ENCODE results near the gene CCDC57.

CCDC57 gene

DNA sequence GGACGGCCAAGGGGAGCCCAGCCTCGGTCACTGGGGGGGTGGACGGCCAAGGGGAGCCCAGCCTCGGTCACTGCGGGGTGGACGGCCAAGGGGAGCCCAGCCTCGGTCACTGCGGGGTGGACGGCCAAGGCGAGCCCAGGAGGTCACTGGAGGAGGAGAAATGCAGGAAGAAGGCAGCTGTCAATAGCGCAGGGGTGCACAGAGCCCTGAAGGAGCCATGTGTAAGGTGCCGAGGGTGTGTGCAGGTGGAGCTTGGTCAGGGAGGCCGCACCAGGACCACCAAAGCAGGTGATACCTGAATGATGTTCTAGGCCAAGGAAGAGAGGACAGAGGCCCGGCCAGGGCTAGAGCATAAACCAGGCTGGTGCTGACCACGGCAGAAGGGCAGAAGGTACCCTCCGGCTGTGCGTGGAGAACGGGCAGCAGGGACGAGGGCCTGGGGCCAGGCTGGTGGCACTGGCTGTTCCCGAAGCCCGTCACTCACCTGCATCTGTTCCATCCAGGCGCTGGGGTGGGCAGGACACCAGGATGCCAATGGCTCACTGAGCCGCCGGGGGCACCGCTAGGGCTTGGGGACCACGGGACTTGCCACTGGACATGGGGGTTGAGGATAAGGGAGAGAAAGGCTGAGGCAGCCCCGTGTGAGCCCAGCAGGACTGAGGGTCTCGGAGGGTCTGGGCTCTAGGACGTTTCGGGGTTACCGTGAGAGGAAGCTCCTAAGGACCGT, 5.9 kb upstream of the CCDC57 start:
- Histone ChIP-seq H2BK120ac (ENCODE audit: low read depth, low read length) (peak overlapping the region; percentile 97), H3K9me3 (ENCODE audit: control insufficient read depth, low read length) (no peaks in the 10 kb centered on the region), H3K4me1 (ENCODE audit: control insufficient read depth, insufficient read depth, low read depth, low read length) (peaks cover 52% of the 10 kb centered on the region), H2BK12ac (ENCODE audit: low read length in 2 of 2) (peak overlapping the region; percentile 95 to 100), H3K79me1 (replicated peaks; ENCODE audit: low read length, poor library complexity, severe bottlenecking) (peaks cover 8% of the 10 kb centered on the region), H3K27ac (ENCODE audit: low read length, poor library complexity, severe bottlenecking) (no peak overlapping the region), H3K9ac (ENCODE audit: low read length) (no peak overlapping the region), H3K36me3 (ENCODE audit: control insufficient read depth in 1 of 2, insufficient read depth in 2 of 2, low read depth in 1 of 2, low read length in 2 of 2) (peaks cover 0 to 2% of the 10 kb centered on the region in 2 experiments), H2BK5ac (ENCODE audit: low read depth, low read length, poor library complexity, severe bottlenecking) (peak overlapping the region; percentile 24), H3K4ac (ENCODE audit: low read depth in 1 of 2, low read length in 2 of 2) (peak overlapping the region; percentile 69 to 100), H3K4me2 (ENCODE audit: low read length, poor library complexity, severe bottlenecking) (no peak overlapping the region), H3K4me3 (ENCODE audit: insufficient read depth in 1 of 2, low read depth in 1 of 2, low read length in 2 of 2) (no peak overlapping the region), H3K18ac (ENCODE audit: low read depth in 1 of 2, low read length in 2 of 2) (peak overlapping the region; percentile 90), H2AFZ (ENCODE audit: low read depth, low read length) (no peak overlapping the region), H3K23ac (ENCODE audit: low read length in 2 of 2) (no peak overlapping the region), H2BK15ac (ENCODE audit: low read depth, poor library complexity, severe bottlenecking) (peak overlapping the region; percentile 66), H4K91ac (ENCODE audit: low read length) (peak overlapping the region; percentile 91), H2AK5ac (ENCODE audit: low read length, severe bottlenecking) (peak overlapping the region; percentile 95), H3K27me3 (ENCODE audit: control insufficient read depth in 1 of 2, insufficient read depth in 1 of 2, low read length in 2 of 2) (no peaks in the 10 kb centered on the region), H3K14ac (ENCODE audit: low read length in 2 of 2) (peak overlapping the region in 1 of 2 experiments; percentile 87), H4K8ac (ENCODE audit: low read length) (peak overlapping the region; percentile 92)
- WGBS, result 95% methylated on average over 32 of the region's 32 CpGs
- DNase-seq, result no peak

DNA sequence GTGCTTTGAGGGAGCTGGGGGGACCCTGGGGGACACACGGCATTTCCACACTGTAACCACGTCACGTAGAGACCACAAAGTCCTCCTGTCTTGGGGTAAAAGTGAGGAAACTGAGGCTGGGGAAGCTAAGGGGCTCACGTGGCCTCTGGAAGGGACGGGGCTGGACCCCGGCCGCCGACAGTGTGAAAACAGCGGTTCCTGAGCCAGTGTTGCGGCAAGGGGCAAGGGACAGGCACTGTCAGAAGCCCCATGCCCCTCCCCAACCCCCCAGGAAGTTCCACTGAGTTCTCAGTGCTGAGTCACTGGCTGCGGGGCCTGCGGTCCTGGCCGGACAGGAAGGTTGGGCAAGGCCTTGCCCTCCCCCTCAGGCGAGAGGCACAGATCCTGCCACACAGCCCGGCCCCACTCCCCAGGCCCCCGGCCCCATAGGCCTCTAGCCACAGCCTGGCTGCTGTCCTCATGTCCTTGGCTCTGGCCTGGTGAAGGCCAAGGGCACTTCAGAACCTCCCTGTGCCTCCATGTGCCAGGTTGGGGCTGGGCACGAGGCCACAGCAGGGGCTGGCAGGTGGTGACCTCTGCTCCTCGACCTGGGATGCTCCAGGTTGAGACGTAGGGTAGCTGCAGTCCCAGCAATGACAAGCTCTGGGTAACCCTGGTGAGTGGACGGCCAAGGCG, 5.0 kb upstream of the CCDC57 start:
- Histone ChIP-seq H3K4me3 (ENCODE audit: insufficient read depth in 1 of 2, low read depth in 1 of 2, low read length in 2 of 2) (peak overlapping the region in 1 of 2 experiments; percentile 13), H4K8ac (ENCODE audit: low read length) (peak overlapping the region; percentile 100), H3K9me3 (ENCODE audit: control insufficient read depth, low read length) (no peaks in the 10 kb centered on the region), H3K27ac (ENCODE audit: low read length, poor library complexity, severe bottlenecking) (peak overlapping the region; percentile 61), H4K91ac (ENCODE audit: low read length) (peak overlapping the region; percentile 100), H2AK5ac (ENCODE audit: low read length, severe bottlenecking) (peak overlapping the region; percentile 93), H2BK5ac (ENCODE audit: low read depth, low read length, poor library complexity, severe bottlenecking) (peak overlapping the region; percentile 49), H2BK120ac (ENCODE audit: low read depth, low read length) (peak overlapping the region; percentile 100), H3K23ac (ENCODE audit: low read length in 2 of 2) (peak overlapping the region; percentile 9 to 16), H3K4me1 (ENCODE audit: control insufficient read depth, insufficient read depth, low read depth, low read length) (peaks cover 54% of the 10 kb centered on the region), H3K4me2 (ENCODE audit: low read length, poor library complexity, severe bottlenecking) (peak overlapping the region; percentile 4), H2BK12ac (ENCODE audit: low read length in 2 of 2) (peak overlapping the region; percentile 99 to 100), H3K9ac (ENCODE audit: low read length) (peak overlapping the region; percentile 62), H3K27me3 (ENCODE audit: control insufficient read depth in 1 of 2, insufficient read depth in 1 of 2, low read length in 2 of 2) (no peaks in the 10 kb centered on the region), H2AFZ (ENCODE audit: low read depth, low read length) (no peak overlapping the region), H3K36me3 (ENCODE audit: control insufficient read depth in 1 of 2, insufficient read depth in 2 of 2, low read depth in 1 of 2, low read length in 2 of 2) (peaks cover 0 to 2% of the 10 kb centered on the region in 2 experiments), H3K79me1 (replicated peaks; ENCODE audit: low read length, poor library complexity, severe bottlenecking) (peaks cover 9% of the 10 kb centered on the region), H2BK15ac (ENCODE audit: low read depth, poor library complexity, severe bottlenecking) (peak overlapping the region; percentile 100), H3K4ac (ENCODE audit: low read depth in 1 of 2, low read length in 2 of 2) (peak overlapping the region; percentile 89 to 100), H3K18ac (ENCODE audit: low read depth in 1 of 2, low read length in 2 of 2) (peak overlapping the region; percentile 97 to 100), H3K14ac (ENCODE audit: low read length in 2 of 2) (peak overlapping the region in 1 of 2 experiments; percentile 98)
- WGBS, result 15% methylated on average over 20 of the region's 21 CpGs
- peak; percentile 94 for DNase-seq

DNA sequence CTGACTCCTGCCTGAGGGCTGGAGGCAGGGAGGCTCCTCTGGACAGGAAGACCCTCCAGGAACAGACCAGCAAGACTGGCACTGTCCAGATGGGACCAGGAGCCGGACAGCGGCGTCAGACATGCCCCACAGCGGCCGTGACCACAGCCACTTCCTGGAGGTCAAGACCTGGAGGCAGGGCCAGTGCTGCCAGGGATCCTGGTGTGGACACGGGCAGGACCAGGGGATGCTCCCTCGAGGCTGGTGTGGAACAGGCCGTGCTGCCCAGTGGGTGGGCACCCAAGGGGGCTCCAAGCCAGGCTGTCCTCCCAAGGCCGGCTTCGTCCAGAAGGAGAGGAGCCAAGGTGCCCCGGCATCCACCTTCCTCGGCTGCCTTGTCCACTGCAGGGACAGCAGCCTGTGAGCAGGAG, 4.5 kb upstream of the CCDC57 start:
- peaks cover 0 to 2% of the 10 kb centered on the region in 2 experiments for H3K36me3 ChIP-seq (ENCODE audit: control insufficient read depth in 1 of 2, insufficient read depth in 2 of 2, low read depth in 1 of 2, low read length in 2 of 2)
- H2BK12ac ChIP-seq (ENCODE audit: low read length in 2 of 2), result peak overlapping the region; percentile 99 to 100
- DNase-seq, result peak; percentile 76
- no peak overlapping the region for H2AFZ ChIP-seq (ENCODE audit: low read depth, low read length)
- H3K4me1 ChIP-seq (ENCODE audit: control insufficient read depth, insufficient read depth, low read depth, low read length), result peaks cover 54% of the 10 kb centered on the region
- H4K8ac ChIP-seq (ENCODE audit: low read length), result peak overlapping the region; percentile 100
- no peaks in the 10 kb centered on the region for H3K9me3 ChIP-seq (ENCODE audit: control insufficient read depth, low read length)
- peak overlapping the region in 1 of 2 experiments; percentile 13 for H3K4me3 ChIP-seq (ENCODE audit: insufficient read depth in 1 of 2, low read depth in 1 of 2, low read length in 2 of 2)
- H3K79me1 ChIP-seq (replicated peaks; ENCODE audit: low read length, poor library complexity, severe bottlenecking), result peaks cover 9% of the 10 kb centered on the region
- H2BK15ac ChIP-seq (ENCODE audit: low read depth, poor library complexity, severe bottlenecking), result peak overlapping the region; percentile 100
- peak overlapping the region; percentile 49 for H2BK5ac ChIP-seq (ENCODE audit: low read depth, low read length, poor library complexity, severe bottlenecking)
- no peaks in the 10 kb centered on the region for H3K27me3 ChIP-seq (ENCODE audit: control insufficient read depth in 1 of 2, insufficient read depth in 1 of 2, low read length in 2 of 2)
- H3K4me2 ChIP-seq (ENCODE audit: low read length, poor library complexity, severe bottlenecking), result peak overlapping the region; percentile 4
- peak overlapping the region; percentile 100 for H2BK120ac ChIP-seq (ENCODE audit: low read depth, low read length)
- peak overlapping the region; percentile 97 to 100 for H3K18ac ChIP-seq (ENCODE audit: low read depth in 1 of 2, low read length in 2 of 2)
- H3K23ac ChIP-seq (ENCODE audit: low read length in 2 of 2), result peak overlapping the region; percentile 9 to 16
- H3K27ac ChIP-seq (ENCODE audit: low read length, poor library complexity, severe bottlenecking), result peak overlapping the region; percentile 61
- peak overlapping the region in 1 of 2 experiments; percentile 46 for H3K14ac ChIP-seq (ENCODE audit: low read length in 2 of 2)
- H3K4ac ChIP-seq (ENCODE audit: low read depth in 1 of 2, low read length in 2 of 2), result peak overlapping the region; percentile 89 to 100
- WGBS, result 15% methylated on average over 11 of the region's 12 CpGs
- H2AK5ac ChIP-seq (ENCODE audit: low read length, severe bottlenecking), result peak overlapping the region; percentile 93
- H4K91ac ChIP-seq (ENCODE audit: low read length), result peak overlapping the region; percentile 100
- H3K9ac ChIP-seq (ENCODE audit: low read length), result peak overlapping the region; percentile 62
